Hematopoietic multipotent progenitor cell treated with erythropoietin and hydrocortisone succinate and interleukin-3 and kit ligand, for 8 days (in vitro differentiated cells): ENCODE measurements around the gene SULT1A2.
A peak's percentile ranks its signal among the peaks of the same experiment; 100 is the strongest.
"Not testable (repeated sequence)": the region's sequence is repeated elsewhere in the genome, so short reads cannot be mapped to it uniquely, and the experiment has no call there.

Experiments
- DNase-seq: peaks from one replicate; pipeline ENCODE4 v3.0.0-alpha.2; 2015

SULT1A2 gene

DNA sequence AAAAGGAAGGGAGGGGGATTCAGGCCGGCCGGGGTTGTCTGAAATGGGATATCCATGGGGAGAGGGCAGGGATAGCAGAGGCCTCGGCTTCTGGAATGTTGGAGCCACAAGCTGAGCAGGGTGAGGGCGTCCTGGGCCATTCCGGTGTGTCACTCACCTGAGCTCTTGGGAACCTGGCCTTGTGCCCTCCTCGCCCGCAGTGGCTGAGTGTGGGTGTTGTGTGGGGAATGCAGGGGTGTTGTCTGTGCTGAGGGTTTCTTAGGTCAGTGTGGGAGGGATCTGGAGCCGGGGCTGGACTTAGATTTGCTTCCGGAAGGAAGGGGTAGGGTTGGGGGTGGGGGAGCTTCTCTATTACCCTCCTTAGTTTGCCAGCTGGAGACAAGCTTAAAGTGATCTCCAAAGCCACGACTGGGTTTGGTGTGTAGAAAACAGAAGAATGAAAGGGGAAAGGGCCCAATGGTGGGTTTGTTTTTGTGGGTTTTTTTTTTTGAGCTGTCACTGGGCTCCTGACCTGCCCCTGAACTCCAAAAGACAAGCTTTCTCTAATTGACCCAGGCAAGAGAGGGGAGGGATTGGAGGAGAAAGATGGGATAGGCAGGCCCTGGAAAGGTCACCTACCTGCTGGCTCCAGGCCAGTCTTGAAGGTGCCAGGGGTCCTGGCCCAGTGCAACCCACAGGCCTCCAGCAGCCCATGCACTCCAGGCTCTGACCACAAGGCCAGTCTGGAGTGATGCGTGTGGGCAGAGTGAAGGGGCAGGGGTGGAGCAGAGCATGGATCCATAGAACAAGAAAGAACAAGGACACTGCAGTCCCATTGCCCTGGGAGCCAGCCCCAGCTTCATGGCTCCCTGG, at the start of gene SULT1A2:
TSS of gene SULT1A2 (minus strand) at position 211 of the 852 bp plus-strand sequence. CDS start 1,120 bp downstream, outside the sequence.
- DNase-seq = no peak

DNA sequence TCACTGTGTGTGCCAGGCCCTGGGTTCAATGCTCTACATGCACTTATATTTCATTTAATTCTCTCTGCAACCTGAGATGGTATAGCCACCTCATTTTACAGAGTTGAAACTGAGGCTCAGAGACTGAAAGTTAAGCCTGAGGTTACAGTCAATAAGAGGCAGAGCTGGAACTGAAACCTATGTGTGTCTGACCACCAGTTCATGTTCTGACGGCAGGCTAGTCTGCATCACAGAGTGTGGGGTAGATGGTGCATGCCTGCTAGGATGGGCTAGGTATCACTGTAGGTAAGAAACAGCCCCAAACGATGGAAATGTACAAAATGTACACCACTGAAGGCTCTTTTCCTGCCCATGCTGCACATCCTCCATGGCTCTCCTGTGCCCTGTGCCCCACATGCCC, 43.1 kb upstream of the SULT1A2 start:
- DNase-seq = not testable (repeated sequence)

DNA sequence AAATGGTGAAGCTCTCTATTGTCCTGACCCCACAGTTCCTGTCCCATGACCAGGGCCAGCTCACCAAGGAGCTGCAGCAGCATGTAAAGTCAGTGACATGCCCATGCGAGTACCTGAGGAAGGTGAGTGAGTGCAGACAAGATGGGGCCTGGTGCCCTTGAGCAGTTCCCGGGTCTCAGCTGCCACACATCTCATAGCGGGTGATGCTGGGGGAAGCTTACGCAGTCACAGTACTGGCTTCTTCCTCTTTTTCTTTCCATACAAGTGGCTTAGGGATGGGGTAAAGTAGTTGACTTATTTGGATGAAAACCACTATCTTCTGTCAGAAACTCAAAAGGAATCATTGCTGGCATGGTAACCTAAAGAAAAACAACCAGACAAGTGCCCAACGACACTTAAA, 41.5 kb upstream of the SULT1A2 start:
- not testable (repeated sequence) for DNase-seq

DNA sequence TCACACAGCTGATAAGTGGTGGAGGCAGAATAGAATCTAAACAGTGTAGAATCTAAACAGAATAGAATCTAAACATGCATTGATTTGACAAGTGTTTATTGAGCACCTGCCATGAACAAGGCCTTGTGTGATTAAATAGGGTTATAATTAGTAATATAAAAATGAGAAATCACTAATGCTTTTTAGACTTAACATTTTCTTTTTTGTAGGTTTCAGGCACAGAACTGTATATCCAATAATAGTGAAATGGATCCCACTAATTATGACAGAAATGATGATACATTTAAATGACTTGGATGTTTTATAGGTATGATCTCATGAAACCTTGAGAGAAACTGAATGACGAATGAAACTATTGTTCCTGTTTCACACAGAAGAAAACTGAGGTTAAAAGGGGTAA, 40.9 kb upstream of the SULT1A2 start, which contains the start of gene NPIPB8:
TSS of gene NPIPB8 (plus strand) at position 301 of the 400 bp plus-strand sequence. CDS start 296 bp downstream, outside the sequence.
- DNase-seq = not testable (repeated sequence)

DNA sequence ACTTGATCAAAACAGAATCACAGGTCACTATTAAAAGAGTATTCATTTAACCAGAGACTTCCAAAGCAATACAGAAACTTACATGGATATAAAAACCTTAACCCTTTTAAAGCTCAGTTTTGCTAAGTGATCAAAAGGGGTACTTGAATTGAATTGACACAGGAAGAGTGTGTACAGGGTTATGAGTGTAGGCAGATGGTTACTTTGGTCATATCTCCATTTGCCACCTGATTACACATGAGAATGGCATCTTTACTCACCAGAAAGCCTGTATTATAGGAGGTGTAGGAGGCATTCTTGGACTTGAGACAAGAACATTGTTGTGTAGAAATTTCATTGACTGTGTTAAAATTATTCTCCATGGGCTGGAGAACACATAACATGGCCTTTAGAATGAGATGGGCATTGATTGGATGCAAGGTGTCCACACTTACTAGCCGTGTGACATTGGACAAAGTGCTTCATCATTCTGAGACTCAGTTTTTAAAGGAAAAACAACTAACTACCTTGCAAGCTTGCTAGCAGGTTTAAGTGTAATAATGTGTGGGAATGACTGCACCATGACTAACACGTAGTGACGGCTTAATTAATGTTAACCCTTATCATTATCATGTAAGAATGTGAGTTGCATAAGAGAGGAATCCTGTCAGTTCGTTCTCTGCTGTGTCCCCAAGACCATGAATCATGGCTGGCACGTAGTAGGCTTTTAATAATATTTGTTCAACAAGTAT, 39.4 kb upstream of the SULT1A2 start:
- DNase-seq = not testable (repeated sequence)

DNA sequence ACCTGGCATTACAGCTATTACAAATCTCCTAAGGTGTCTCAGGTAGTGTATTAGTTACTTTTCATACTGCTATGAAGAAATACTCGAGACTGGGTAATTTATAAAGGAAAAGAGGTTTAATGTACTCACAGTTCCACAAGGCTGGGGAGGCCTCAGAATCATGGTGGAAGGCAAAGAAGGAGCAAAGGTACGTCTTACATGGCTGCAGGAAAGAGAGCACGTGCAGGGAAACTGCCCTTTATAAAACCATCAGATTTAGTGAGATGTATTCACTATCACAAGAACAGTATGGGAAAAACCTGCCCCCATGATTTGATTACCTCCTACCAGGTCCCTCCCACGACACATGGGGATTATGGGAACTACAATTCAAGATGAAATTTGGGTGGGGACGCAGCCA, 34.1 kb upstream of the SULT1A2 start:
- not testable (repeated sequence) for DNase-seq

DNA sequence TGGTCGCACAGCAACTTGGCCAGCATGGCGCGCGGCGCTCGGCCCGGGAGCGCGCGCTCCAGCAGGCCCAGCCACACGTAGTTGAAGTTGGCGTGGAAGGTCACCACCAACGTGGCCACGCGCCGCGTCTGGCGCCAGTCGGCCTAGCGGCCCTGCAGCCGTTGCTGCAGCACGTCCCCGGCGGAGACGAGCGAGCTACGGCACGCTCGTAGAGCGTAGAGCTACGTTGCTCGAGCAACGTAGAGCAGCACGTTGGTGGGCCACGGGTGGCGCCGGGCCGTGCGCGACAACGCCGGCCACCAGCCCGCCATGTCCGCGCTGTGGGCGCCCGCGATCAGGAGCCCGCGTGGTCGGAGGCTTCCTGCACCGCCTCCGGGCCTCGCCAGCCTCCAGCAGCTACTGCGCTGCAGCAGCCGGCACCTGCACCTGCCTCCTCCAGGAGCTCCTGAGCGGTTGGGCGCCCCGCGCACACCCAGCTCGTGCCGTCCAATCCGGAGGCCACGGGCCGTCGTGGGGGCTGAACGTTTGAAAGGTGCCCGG, 26.4 kb upstream of the SULT1A2 start:
- DNase-seq = peak; percentile 78

DNA sequence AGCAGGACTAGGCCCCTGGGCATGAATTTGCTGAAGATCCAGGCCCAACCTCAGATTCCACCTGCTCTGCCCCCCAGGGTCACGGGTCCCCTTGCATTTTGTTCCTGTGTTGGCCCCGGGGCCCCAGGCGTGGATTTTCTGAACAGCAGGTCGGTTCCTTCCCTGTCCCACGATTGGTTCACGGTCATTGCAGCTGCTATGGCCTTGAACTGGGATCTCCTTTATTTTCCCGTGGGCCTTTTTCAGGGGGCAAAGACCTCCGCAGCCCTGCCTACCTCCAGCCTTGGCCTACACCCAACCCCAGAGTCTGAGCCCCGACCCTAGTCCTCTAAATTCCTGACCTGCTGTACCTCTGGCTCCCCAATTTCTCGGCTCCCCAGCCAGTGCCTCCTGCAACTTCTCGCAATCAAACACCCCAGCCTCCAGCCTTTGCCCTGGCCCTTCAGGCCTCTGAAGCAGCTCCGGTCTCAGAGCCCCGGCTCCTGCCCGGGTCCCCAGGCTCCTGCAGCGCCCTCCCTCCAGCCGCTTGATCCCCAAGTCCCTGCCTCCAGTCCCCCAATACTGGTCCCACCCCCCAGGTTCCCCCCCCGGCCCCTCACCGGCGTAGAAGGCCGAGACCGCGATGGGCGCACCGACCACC, 25.8 kb upstream of the SULT1A2 start:
- not testable (repeated sequence) for DNase-seq

DNA sequence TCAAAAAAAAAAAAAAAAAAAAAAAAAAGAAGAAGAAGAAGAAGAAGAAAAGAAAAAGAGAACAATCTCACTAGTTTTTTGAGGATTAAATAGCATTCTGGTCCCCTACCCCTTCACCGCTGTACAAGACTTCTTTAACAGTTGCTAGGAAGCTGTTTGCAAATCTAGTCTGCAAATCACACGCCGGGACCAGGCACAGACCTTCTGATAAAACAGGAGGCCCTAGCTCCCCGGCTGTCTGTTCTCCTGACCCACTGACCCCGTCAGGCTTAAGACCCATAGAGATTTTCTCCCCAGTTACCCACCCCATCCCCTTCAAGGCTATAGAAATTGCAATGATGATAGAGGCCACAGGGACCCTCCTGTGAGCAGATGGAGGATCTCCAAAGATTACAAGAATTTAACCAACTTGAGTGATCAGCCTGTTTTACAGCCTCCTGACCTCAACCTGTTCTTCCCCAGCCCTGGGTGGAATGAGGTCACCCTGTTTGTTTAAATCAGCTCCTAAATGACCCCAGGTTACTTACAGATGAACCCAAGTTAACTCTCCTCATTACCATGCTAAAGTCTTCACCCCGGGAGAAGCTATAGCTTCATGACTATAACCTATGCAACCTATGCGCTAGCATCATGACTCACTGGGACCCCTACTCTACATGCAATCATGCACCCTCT, 24.8 kb upstream of the SULT1A2 start:
- DNase-seq = no peak

DNA sequence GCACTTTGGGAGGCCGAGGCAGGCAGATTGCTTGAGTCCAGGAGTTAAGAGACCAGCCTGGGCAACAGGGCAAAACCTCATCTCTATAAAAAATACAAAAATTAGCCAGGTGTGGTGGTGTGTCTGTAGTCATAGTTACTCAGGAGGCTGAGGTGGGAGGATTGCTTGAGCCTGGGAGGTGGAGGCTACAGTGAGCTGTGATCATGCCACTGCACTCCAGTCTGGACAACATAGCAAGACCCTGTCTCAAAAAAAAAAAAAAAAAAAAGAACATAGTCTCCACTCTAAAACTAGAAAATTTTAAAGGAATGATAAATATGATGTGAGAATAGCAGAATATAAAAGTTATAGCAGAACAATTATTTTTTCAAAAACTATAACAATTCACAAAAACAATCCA, 23.5 kb upstream of the SULT1A2 start:
- DNase-seq = not testable (repeated sequence)

DNA sequence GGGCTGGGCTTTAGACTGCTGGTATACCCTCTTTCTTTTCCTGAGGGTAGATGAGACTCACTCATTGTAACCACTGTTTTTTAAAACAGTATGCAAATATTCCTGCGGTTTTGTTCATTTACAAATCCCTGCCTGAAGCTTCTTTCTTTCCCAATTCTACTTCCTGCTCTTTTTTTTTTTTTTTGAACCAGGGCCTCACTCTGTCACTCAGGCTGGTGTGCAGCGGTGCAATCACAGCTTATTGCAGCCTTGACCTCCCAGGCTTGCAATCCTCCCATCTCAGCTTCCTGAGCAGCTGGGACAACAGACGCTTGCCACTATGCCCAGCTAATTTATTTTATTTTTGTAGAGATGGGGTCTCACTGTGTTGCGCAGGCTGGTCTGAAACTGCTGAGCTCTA, 21.0 kb upstream of the SULT1A2 start:
- DNase-seq = no peak

DNA sequence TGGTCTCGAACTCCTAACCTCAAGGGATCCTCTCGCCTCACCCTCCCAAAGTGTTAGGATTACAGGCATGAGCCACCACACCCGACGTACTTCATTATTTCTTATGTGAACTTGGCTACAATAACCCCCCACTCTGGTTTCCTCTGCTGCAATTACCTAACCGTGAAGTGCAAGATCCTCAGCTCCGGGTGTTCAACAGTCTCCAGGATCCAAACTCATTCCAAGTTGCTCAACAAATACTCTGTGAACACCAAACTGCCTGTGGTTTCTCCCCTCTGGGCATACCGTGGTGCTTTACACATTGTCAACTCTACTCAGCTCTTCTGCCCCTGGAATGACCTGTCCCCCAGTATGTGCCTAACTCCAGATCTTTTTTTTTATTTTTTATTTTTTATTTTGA, 19.8 kb upstream of the SULT1A2 start:
- no peak for DNase-seq

DNA sequence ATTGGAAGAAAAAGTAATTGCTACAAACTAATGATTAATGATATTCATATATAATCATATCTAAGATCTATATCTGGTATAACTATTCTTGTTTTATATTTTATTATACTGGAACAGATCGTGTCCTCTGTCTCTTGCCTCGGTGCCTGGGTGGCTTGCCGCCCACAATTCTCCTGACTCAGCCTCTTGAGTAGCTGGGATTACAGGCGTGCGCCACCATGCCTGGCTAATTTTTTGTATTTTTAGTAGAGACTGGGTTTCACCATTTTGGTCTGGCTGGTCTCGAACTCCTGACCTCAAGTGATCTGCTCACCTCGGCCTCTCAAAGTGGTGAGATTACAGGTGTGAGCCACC, 19.4 kb upstream of the SULT1A2 start:
- DNase-seq = not testable (repeated sequence)

DNA sequence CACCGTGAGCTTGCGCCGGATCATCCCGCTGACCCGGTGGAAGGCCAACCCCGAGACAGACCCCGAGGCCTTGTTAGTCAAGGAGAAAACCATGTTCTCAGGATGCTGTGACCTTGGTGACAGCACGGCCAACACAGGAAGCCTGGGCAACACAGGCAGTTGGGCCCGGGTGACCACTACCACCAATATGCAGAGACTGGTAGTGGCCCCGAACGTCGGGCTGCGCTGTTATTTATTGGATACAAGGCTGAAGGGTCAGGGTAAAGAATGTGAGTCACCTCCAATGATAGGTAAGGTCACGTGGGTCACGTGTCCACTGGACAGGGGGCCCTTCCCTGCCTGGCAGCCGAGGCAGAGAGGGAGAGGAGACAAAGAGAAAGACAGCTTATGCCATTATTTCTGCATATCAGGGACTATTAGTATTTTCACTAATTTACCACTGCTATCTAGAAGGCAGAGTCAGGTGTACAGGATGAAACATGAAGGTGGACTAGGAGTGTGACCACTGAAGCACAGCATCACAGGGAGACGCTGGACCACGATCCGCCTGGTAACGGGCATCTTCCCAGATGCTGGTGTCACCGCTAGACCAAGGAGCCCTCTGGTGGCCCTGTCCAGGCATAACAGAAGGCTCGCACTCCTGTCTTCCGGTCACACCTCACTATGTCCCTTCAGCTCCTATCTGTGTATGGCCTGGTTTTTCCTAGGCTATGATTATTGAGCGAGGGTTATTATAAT, 18.8 kb upstream of the SULT1A2 start:
- DNase-seq = peak; percentile 26

DNA sequence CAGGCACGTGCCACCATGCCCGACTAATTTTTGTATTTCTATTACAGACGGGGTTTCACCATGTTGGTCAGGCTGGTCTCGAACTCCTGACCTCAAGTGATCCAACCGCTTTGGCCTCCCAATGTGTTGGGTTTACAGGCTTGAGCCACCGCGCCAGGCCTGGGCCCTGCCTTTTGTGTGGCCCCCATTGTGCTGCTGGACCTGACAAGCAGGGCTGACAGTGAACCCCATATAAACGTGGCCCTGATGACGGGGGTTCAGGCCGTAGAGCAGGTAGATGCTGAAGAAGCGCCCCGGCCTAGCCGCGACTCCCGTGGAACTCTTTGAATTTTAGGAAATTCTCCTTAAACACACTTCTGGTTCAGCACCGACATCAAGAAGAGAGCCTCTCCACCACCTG, 17.7 kb upstream of the SULT1A2 start:
- DNase-seq = not testable (repeated sequence)

DNA sequence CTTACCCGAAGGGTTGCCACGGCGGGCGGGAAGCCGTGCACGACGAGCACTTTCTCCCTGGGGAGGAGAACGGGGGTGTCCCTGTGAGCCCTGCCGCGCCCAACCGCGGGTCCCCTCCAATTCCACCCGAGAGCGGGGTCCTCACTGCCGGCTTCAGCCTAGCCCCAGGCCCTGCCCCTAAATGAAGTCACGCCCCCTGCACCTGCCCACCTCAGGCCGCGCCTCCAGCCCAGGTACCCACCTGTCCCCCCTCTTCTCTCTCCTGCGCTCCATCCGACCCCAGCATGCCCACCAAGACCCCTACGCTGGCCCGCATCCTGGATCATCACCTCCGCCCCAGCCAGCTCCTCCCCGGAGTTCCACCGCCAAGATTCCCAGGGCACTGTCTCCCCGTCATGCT, 17.1 kb upstream of the SULT1A2 start:
- DNase-seq = not testable (repeated sequence)

DNA sequence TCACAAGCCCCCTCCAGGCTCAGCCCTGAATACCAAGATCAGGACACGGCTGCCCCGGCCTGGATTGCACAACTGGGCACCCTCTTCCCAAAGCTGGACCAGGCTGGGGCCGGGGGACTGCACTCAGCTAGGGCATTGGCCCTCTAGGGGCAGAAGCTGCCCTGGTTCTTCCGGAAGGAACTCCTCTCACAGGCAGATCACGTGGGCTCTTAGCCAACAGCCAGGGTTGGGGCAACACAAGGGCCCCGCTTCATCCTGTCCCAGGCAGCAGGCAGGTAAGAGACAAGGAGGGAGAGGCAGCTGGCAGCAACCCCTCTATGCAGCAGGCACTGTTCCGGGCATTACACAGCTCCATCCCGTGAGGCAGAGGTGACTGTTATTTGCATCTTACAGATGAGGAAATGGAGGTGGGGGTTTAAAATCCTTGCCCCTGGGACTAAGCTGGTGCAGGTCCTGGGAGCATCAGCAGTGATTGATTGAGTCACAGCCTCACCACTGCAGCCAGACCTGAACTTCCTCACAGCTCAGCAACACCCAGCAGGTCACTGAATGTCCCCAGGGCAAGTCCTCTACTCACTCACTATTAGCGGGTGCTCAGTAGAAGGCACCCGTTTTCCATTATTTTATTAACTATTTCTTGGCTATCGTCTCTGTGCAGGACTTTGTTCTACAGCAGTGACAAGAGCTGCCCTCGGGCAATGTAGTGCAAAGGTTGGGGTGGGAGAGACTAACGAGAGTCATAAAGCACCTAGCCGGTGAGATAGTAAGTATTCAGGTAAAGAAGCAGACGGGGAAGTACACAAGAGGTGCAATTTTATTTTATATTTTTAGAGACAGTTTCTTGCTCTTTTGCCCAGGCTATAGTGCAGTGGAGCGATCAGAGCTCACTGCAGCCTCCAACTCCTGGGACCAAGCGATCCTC, 15.8 kb upstream of the SULT1A2 start:
- not testable (repeated sequence) for DNase-seq

DNA sequence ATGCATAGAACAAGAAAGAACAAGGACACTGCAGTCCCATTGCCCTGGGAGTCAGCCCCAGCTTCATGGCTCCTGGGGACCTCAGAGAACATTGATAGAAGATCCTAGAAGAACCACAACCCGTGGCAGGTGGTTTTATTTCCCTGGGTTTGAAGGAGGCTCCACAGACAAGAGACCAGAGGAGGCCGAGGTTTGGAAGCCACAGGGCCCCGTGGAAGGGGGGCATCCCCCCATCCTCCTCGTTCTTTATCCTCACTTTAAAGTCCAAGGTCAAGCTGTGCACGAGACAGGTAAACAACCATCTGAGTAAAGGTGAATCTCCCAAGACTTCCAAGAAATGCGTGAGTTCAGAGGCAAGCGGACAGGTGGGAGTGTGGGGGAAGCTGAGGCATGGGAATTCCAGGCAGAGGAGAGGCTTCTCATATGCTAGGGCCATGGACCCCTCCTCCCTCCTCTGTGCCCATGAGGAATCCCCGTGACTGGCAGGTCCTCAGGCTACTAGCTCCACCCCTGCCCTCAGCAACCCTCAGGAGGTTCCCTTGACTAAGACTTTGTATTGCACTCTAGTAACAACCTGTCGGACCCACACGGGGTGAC, 13.8 kb upstream of the SULT1A2 start:
- no peak for DNase-seq

DNA sequence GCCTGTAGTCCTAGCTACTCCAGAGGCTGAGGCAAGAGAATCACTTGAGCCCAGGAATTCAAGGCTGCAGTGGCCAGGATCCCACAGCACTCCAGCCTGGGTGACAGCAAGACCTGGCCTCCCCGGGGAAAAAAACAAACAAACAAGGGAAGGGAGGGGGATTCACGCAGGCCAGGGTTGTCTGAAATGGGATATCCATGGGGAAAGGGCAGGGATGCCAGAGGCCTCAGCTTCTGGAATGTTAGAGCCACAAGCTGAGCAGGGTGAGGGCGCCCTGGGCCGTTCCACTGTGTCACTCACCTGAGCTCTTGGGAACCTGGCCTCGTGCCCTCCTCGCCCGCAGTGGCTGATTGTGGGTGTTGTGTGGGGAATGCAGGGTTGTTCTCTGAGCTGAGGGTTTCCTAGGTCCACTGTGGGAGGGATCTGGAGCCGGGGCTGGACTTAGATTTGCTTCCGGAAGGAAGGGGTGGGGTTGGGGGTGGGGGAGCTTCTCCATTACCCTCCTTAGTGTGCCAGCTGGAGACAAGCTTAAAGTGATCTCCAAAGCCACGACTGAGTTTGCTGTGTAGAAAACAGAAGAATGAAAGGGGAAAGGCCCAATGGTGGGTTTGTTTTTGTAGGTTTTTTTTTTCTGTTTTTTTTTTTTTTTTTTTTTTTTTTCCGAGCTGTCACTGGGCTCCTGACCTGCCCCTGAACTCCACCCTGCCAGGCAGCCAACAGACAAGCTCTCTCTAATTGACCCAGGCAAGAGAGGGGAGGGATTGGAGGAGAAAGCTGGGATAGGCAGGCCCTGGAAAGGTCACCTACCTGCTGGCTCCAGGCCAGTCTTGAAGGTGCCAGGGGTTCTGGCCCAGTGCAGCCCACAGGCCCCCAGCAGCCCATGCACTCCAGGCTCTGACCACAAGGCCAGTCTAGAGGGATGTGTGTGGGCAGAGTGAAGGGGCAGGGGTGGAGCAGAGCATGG, 13.1 kb upstream of the SULT1A2 start, which contains the start of gene SULT1A1:
TSS of gene SULT1A1 (minus strand) at position 414 of the 964 bp plus-strand sequence. CDS start 1,189 bp downstream, outside the sequence.
- DNase-seq = peak; percentile 39
